NT2/D1 (cell line): ENCODE results near the gene PRPF6.

ENCODE experiments used
- YY1 ChIP-seq: IDR thresholded peaks from 2 replicates; pipeline ENCODE4 v1.6.1; 2011; ENCODE audit not compliant: insufficient read length, insufficient read depth
- ZNF274 ChIP-seq: IDR thresholded peaks from 2 replicates; pipeline ENCODE4 v1.6.1; 2011; ENCODE audit warnings: mild to moderate bottlenecking, low read depth, low read length

GRCh38 chr20:64063389-64064144 lies 82.6 kb downstream of the PRPF6 start:
- TF ChIP-seq YY1 (no peak), ZNF274 (no peak)
